Endodermal cell (in vitro differentiated cells): ENCODE data around the gene DDA1. TPM values are rescaled to one million over a fixed set of nuclear protein-coding genes. Genes with fewer than 3 reads are reported as not detected.

Experiments used
- DNase-seq: peaks from one replicate; pipeline ENCODE4 v3.0.0-alpha.2; 2017
- H3K27ac ChIP-seq: 2 replicates; pipeline ENCODE4 v1.5.1; 2013; ENCODE audit warnings: mild to moderate bottlenecking, low read depth, low read length, moderate library complexity
- H3K27me3 ChIP-seq: 2 replicates; pipeline ENCODE4 v1.6.1; 2013; ENCODE audit warnings: mild to moderate bottlenecking, low read length, moderate library complexity; ENCODE audit not compliant: insufficient read depth, control insufficient read depth, poor library complexity, severe bottlenecking
- H3K36me3 ChIP-seq: 2 replicates; pipeline ENCODE4 v1.7.0; 2013; ENCODE audit warnings: mild to moderate bottlenecking, low read length, moderate library complexity; ENCODE audit not compliant: control insufficient read depth, insufficient read depth
- H3K4me1 ChIP-seq: one replicate; pipeline ENCODE4 v1.7.0; 2013; ENCODE audit warnings: low read length; ENCODE audit not compliant: control insufficient read depth, insufficient read depth
- H3K4me3 ChIP-seq: 2 replicates; pipeline ENCODE4 v1.5.1; 2013; ENCODE audit warnings: mild to moderate bottlenecking, low read length, moderate library complexity
- H3K9ac ChIP-seq: 2 replicates; pipeline ENCODE4 v1.6.1; 2013; ENCODE audit warnings: mild to moderate bottlenecking, low read length, moderate library complexity; ENCODE audit not compliant: poor library complexity, severe bottlenecking; ENCODE audit errors: extremely low read depth
- H3K9me3 ChIP-seq: 2 replicates; pipeline ENCODE4 v1.6.1; 2013; ENCODE audit warnings: mild to moderate bottlenecking, low read length, moderate library complexity; ENCODE audit not compliant: control insufficient read depth
- H3K27ac Mint-ChIP-seq: 2 replicates; pipeline ENCODE4 v1.8.0; 2020; ENCODE audit warnings: mixed read lengths
- H3K27me3 Mint-ChIP-seq: 2 replicates; pipeline ENCODE4 v1.8.0; 2021; ENCODE audit warnings: mild to moderate bottlenecking, mixed read lengths; ENCODE audit not compliant: insufficient read depth
- H3K36me3 Mint-ChIP-seq: 2 replicates; pipeline ENCODE4 v1.8.0; 2020; ENCODE audit warnings: low read depth, mixed read lengths
- H3K4me1 Mint-ChIP-seq: 2 replicates; pipeline ENCODE4 v1.8.0; 2020; ENCODE audit warnings: mixed read lengths
- H3K4me3 Mint-ChIP-seq: 2 replicates; pipeline ENCODE4 v1.8.0; 2020; ENCODE audit warnings: mild to moderate bottlenecking, moderate library complexity, mixed read lengths
- H3K9me3 Mint-ChIP-seq: 2 replicates; pipeline ENCODE4 v1.8.0; 2020; ENCODE audit warnings: mild to moderate bottlenecking, mixed read lengths
- CTCF ChIP-seq: fragments of 200-600 bp; sonication (generic); conservative IDR thresholded peaks from 2 replicates; pipeline ENCODE4 v1.5.0; 2021; ENCODE audit warnings: antibody characterized with exemption, mild to moderate bottlenecking
- WGBS, 2 experiments: methylation state at CpG; one replicate each; pipeline versions ENCODE4 v1.1.5 to v1.1.7; 2013; ENCODE audit warnings: missing lambda C conversion rate in 2 of 2, mixed read lengths in 1 of 2; ENCODE audit not compliant: insufficient coverage in 1 of 2, insufficient read length in 1 of 2; 5-methylcytosine and 5-hydroxymethylcytosine counted together
- total RNA-seq, 2 donors: library from RNA; stranded (reverse); fragmentation: NEBNext Ultra II Directional in 1 of 2; extraction: Animal tissue kit (Norgen Biotek cat#: 25700) in 1 of 2; gene quantifications; 2 replicates in 1 of 2; 3 replicates in 1 of 2; pipeline ENCODE4 v1.2.1, GENCODE V29; 2021

DDA1 gene
- total RNA-seq, 2 donors from 2014 or later = 36.9 to 42.3 TPM

DNA sequence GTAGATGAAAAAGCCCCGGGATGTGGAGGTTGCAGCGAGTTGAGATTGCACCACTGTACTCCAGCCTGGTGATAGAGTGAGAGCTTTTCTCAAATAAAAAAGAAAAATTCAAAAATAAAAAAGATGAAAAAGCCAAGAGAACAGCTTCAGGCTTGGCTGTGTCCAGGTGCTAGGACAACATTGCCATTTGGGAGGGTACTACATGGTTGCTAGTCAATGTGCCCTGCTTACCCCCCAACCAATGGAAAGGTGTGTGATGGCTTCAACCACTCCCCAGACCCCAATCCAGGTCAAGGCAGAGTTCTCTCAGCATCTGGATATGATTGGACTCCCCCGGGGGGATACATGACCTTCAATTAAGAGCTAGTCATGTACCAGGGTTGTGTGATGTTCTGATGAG is 29.9 kb upstream of the DDA1 start:
- Histone ChIP-seq H3K4me1 (no peaks in the 10 kb centered on the region), H3K9me3 (no peaks in the 10 kb centered on the region), H3K36me3 (peaks cover 35% of the 10 kb centered on the region), H3K4me3 (no peak overlapping the region), H3K27me3 (peaks cover 5% of the 10 kb centered on the region), H3K9ac (no peak overlapping the region), H3K27ac (no peak overlapping the region)
- DNase-seq = no peak
- no peaks in the 10 kb centered on the region for H3K9me3 Mint-ChIP-seq
- TF ChIP-seq CTCF = no peak
- H3K27me3 Mint-ChIP-seq = peaks cover 9% of the 10 kb centered on the region
- H3K27ac Mint-ChIP-seq = no peak overlapping the region
- peaks cover 2% of the 10 kb centered on the region for H3K4me1 Mint-ChIP-seq
- peaks cover 52% of the 10 kb centered on the region for H3K36me3 Mint-ChIP-seq
- WGBS, 2 experiments = 81% methylated on average over 3 of the region's 3 CpGs; no CpG with 5 or more reads in 1 of the 2 experiments
- H3K4me3 Mint-ChIP-seq = no peak overlapping the region

DNA sequence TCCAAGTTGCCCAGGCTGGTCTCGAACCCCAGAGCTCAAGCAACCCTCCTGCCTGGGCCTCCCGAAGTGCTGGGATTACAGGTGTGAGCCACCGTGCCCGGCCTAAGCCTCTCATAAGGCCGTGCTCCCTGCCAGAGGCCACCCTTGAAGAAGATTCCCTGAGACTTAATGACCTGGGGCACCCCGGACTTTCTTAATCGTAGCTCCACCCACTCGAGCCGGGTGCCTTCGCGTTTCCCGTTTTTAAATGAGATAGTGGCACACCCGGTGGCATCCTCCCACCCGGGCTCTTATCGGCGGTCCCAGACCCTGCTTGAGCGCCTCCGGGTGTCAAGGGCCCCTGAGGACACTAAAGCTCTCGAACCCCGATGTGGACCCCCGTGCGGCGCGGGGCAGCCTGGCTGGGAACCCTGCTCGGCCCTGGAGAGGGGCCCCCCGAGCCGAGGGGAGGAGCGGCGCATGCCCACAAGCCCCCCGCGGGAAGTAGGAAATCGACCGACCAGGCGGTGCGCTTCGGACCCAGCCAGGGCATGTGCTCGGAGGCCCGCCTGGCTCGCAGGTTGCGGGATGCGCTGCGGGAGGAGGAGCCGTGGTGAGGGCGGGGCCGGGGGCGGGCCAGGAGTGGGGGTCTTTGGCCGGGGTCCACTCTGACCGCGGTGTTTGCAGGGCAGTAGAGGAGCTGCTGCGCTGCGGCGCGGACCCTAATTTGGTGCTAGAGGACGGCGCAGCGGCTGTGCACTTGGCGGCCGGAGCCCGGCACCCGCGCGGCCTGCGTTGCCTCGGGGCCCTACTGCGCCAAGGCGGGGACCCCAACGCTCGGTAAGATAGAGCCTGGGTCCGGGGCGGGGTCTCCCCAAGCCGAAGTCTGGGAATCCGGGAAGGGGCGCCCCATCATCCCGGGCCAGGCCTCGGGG is 27.7 kb upstream of the DDA1 start, which contains the start of gene ANKLE1:
Gene ANKLE1, plus strand, starts transcription at position 511 of the 914 bp plus-strand sequence. Its CDS starts 20 bp downstream, at position 531.
- Histone ChIP-seq H3K9ac (no peak within 1 kb of the TSS), H3K27me3 (peaks cover 5% of the 10 kb centered on the region), H3K36me3 (peaks cover 17% of the 10 kb centered on the region), H3K27ac (no peak within 1 kb of the TSS), H3K4me1 (no peaks in the 10 kb centered on the region), H3K4me3 (peak within 1 kb of the TSS; percentile 45), H3K9me3 (no peaks in the 10 kb centered on the region)
- H3K4me1 Mint-ChIP-seq = peaks cover 2% of the 10 kb centered on the region
- 38 to 51% methylated on average over 40 to 75 of the region's 75 CpGs for WGBS, 2 experiments
- peak; percentile 86 for DNase-seq
- peaks cover 41% of the 10 kb centered on the region for H3K36me3 Mint-ChIP-seq
- H3K9me3 Mint-ChIP-seq = peaks cover 6% of the 10 kb centered on the region
- peaks cover 9% of the 10 kb centered on the region for H3K27me3 Mint-ChIP-seq
- H3K4me3 Mint-ChIP-seq = peak within 1 kb of the TSS; percentile 57
- no peak for TF ChIP-seq CTCF
- H3K27ac Mint-ChIP-seq = no peak within 1 kb of the TSS

DNA sequence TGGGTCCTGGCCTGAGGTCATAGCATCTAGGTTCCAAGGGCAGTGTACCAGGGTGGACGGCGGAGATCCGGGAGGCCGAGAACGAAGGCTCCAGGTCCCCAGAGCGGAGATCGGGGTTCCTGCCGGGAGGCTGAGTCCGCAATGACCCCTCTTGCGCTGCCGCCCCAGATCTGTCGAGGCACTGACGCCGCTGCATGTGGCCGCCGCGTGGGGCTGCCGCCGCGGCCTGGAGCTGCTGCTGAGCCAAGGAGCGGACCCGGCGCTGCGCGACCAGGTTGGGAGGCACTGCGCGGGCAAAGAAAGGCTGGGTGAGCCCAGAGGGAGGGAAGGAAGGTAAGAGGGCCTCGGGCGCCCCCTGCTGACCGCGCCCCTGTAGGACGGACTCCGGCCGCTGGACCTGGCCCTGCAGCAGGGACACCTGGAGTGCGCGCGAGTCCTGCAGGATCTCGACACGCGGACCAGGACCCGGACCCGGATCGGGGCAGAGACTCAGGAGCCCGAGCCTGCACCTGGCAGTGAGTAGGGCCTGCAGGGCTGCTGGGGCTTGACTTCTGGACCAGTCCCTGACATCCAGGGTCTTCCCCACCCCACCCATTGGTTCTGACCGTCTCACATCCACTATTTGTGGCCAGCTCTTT is 26.8 kb upstream of the DDA1 start:
- TF ChIP-seq CTCF = peak; percentile 97
- H3K36me3 ChIP-seq = peaks cover 9% of the 10 kb centered on the region
- Mint-ChIP-seq H3K27me3 (peaks cover 9% of the 10 kb centered on the region), H3K9me3 (peaks cover 6% of the 10 kb centered on the region), H3K27ac (no peak overlapping the region), H3K36me3 (peaks cover 32% of the 10 kb centered on the region), H3K4me1 (peaks cover 2% of the 10 kb centered on the region), H3K4me3 (peak overlapping the region; percentile 57)
- no peaks in the 10 kb centered on the region for H3K4me1 ChIP-seq
- H3K4me3 ChIP-seq = peak overlapping the region; percentile 45
- H3K9me3 ChIP-seq = no peaks in the 10 kb centered on the region
- peak; percentile 96 for DNase-seq
- 18 to 19% methylated on average over 12 to 45 of the region's 45 CpGs for WGBS, 2 experiments
- H3K27ac ChIP-seq = no peak overlapping the region
- H3K9ac ChIP-seq = no peak overlapping the region
- peaks cover 5% of the 10 kb centered on the region for H3K27me3 ChIP-seq
